ENCODE results near the gene CD2BP2. TPM values are rescaled to one million over a fixed set of nuclear protein-coding genes. Genes with fewer than 3 reads are reported as not detected.
"Not testable (repeated sequence)": the region's sequence is repeated elsewhere in the genome, so short reads cannot be mapped to it uniquely, and the experiment has no call there.

The CD2BP2 gene
- total RNA-seq, result 21.5 TPM

- Histone ChIP-seq H3K4me1 (ENCODE audit: insufficient read depth, low read length) (peaks cover 41% of the 10 kb centered on the region), H3K27me3 (ENCODE audit: insufficient read depth, low read length) (no peaks in the 10 kb centered on the region), H3K9me3 (ENCODE audit: low read depth, low read length) (no peaks in the 10 kb centered on the region), H3K4me3 (ENCODE audit: low read length) (peak within 1 kb of the TSS; percentile 90)
Measured at GRCh38 chr16:30355144-30355953, at the start of gene CD2BP2. Gene CD2BP2, minus strand, starts transcription at chr16:30355308. Its CDS starts 627 bp downstream, at chr16:30354681.

DNA sequence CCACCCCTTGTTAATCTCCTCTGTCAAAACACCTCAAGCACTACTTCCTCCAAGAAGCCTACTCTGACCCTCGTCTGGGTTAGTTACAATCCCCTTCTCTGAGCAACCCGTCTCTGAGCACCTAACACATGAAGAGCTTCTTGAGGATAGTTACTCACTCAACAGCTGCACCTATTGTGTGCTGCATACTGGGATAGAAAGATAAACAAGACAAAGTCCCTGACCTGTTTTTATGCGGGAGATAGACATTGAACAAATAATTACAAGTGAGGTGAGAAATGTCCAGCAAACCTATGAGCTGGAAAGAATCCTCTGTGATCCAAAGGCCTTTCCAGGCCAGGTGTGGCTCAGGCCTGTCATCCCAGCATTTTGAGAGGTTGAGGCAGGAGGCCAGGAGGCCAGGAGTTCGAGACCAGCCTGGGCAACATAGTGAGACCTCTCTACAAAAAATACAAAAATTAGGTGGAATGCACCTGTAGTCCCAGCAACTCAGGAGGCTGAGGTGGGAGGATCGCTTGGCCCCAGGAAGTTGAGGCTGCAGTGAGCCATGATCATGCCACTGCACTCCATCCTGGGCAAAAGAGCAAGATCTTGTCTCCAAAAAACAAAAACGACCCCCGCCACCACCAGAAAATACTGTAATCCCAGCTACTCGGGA, 46.8 kb upstream of the CD2BP2 start:
- Histone ChIP-seq H3K27me3 (ENCODE audit: insufficient read depth, low read length) (no peaks in the 10 kb centered on the region), H3K4me1 (ENCODE audit: insufficient read depth, low read length) (peaks cover 42% of the 10 kb centered on the region), H3K9me3 (ENCODE audit: low read depth, low read length) (no peaks in the 10 kb centered on the region), H3K4me3 (ENCODE audit: low read length) (no peak overlapping the region)

GRCh38 chr16:30399435-30400186, 44.5 kb upstream of the CD2BP2 start:
- Histone ChIP-seq H3K27me3 (ENCODE audit: insufficient read depth, low read length) (no peaks in the 10 kb centered on the region), H3K9me3 (ENCODE audit: low read depth, low read length) (no peaks in the 10 kb centered on the region), H3K4me3 (ENCODE audit: low read length) (peak overlapping the region; percentile 62), H3K4me1 (ENCODE audit: insufficient read depth, low read length) (peaks cover 52% of the 10 kb centered on the region)

DNA sequence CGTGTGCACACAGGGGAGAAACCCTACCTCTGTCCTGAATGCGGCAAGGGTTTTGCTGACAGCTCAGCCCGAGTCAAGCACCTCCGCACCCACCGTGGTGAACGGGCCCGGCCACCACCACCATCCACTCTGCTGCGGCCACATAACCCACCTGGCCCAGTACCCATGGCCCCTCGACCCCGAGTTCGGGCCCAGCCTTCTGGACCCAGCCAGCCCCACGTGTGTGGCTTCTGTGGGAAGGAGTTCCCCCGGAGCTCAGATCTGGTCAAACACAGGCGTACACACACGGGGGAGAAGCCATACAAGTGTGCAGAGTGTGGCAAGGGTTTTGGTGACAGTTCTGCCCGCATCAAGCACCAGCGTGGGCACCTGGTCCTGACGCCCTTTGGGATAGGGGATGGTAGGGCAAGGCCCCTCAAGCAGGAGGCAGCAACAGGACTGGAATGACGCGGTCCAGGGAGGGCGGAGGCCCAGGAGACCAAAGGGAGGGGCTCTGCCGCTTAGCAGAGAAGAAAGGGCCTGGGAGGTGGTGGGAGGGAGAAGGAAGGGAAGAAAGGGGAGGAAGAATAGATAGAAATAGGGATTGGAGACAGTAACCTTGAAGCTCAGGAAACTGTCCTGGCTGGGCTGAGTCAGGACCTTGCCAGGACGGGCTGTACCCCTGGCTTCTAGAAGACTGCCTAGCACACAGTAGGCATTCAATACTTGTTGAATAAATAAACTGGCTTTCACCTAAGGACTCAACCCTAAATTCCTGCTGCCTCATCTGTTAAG, 43.7 kb upstream of the CD2BP2 start:
- Histone ChIP-seq H3K27me3 (ENCODE audit: insufficient read depth, low read length) (no peaks in the 10 kb centered on the region), H3K4me3 (ENCODE audit: low read length) (no peak overlapping the region), H3K4me1 (ENCODE audit: insufficient read depth, low read length) (peaks cover 52% of the 10 kb centered on the region), H3K9me3 (ENCODE audit: low read depth, low read length) (no peaks in the 10 kb centered on the region)

- no peak overlapping the region for H3K4me3 ChIP-seq (ENCODE audit: low read length)
- H3K9me3 ChIP-seq (ENCODE audit: low read depth, low read length), result no peaks in the 10 kb centered on the region
- H3K27me3 ChIP-seq (ENCODE audit: insufficient read depth, low read length), result no peaks in the 10 kb centered on the region
- H3K4me1 ChIP-seq (ENCODE audit: insufficient read depth, low read length), result peaks cover 48% of the 10 kb centered on the region
Measured at GRCh38 chr16:30397776-30398660, 42.9 kb upstream of the CD2BP2 start.

GRCh38 chr16:30397056-30397455, 41.9 kb upstream of the CD2BP2 start:
- H3K9me3 ChIP-seq (ENCODE audit: low read depth, low read length), result no peaks in the 10 kb centered on the region

GRCh38 chr16:30396627-30397026, 41.5 kb upstream of the CD2BP2 start:
- not testable (repeated sequence) for H3K4me3 ChIP-seq (ENCODE audit: low read length); H3K9me3 ChIP-seq (ENCODE audit: low read depth, low read length); H3K27me3 ChIP-seq (ENCODE audit: insufficient read depth, low read length)
- H3K4me1 ChIP-seq (ENCODE audit: insufficient read depth, low read length), result peaks cover 45% of the 10 kb centered on the region

More at GRCh38 chr16:30397056-30397455, 41.9 kb upstream of the CD2BP2 start:
- no peaks in the 10 kb centered on the region for H3K27me3 ChIP-seq (ENCODE audit: insufficient read depth, low read length)
- peaks cover 45% of the 10 kb centered on the region for H3K4me1 ChIP-seq (ENCODE audit: insufficient read depth, low read length)
- no peak overlapping the region for H3K4me3 ChIP-seq (ENCODE audit: low read length)

GRCh38 chr16:30395992-30396585, 41.0 kb upstream of the CD2BP2 start:
- Histone ChIP-seq H3K4me1 (ENCODE audit: insufficient read depth, low read length) (peaks cover 43% of the 10 kb centered on the region), H3K9me3 (ENCODE audit: low read depth, low read length) (no peaks in the 10 kb centered on the region), H3K27me3 (ENCODE audit: insufficient read depth, low read length) (no peaks in the 10 kb centered on the region), H3K4me3 (ENCODE audit: low read length) (peak overlapping the region; percentile 58)

DNA sequence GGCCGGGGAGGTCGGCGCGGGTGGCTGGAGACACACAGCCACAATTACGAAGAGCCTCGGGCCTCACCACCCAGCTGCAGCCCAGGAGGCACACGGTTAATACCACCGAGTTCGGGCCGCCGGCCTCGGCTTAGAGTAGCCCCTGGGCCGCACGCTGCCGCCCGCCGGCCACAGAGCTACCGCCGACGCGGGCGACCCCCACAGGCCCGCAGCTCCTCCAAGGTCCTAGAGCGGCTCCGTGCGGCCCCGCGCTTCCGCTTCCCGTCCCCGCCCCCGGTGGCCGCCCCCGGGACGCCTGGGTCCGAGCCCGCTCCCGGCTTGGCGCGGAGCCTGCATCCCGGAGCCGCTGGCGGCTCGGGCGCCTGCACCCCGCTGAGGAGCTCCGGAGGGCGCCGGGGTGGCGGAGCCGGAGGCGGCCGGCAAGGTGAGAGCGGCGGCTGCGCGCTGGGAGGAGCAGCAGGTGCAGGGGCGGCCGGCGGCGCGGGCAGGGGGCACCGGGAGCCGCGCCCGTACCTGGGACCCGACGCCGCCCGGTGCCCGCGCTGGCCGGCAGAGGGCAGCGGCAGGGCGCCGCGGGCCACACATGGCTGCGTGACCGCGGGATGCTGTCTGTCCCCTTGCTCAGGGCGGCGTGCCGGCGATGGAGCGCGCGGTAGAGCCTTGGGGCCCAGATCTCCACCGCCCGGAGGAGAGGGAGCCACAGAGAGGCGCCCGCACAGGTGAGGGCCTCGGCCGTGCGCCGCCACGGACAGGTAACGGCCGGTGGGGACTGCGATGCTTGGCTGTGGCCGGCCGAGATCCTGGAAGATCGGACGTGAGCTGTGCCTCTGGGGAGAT, 40.3 kb upstream of the CD2BP2 start, which contains the start of gene ZNF48:
Gene ZNF48, plus strand, starts transcription at position 266 of the 837 bp plus-strand sequence. Its CDS starts 375 bp downstream, at position 641.
- H3K4me1 ChIP-seq (ENCODE audit: insufficient read depth, low read length), result peaks cover 36% of the 10 kb centered on the region
- H3K4me3 ChIP-seq (ENCODE audit: low read length), result peak within 1 kb of the TSS; percentile 58
- H3K9me3 ChIP-seq (ENCODE audit: low read depth, low read length), result no peaks in the 10 kb centered on the region
- H3K27me3 ChIP-seq (ENCODE audit: insufficient read depth, low read length), result no peaks in the 10 kb centered on the region

- H3K4me1 ChIP-seq (ENCODE audit: insufficient read depth, low read length), result peaks cover 29% of the 10 kb centered on the region
- no peaks in the 10 kb centered on the region for H3K9me3 ChIP-seq (ENCODE audit: low read depth, low read length)
- H3K4me3 ChIP-seq (ENCODE audit: low read length), result peak overlapping the region; percentile 58
- H3K27me3 ChIP-seq (ENCODE audit: insufficient read depth, low read length), result no peaks in the 10 kb centered on the region
Measured at GRCh38 chr16:30394592-30395154, 39.6 kb upstream of the CD2BP2 start.

DNA sequence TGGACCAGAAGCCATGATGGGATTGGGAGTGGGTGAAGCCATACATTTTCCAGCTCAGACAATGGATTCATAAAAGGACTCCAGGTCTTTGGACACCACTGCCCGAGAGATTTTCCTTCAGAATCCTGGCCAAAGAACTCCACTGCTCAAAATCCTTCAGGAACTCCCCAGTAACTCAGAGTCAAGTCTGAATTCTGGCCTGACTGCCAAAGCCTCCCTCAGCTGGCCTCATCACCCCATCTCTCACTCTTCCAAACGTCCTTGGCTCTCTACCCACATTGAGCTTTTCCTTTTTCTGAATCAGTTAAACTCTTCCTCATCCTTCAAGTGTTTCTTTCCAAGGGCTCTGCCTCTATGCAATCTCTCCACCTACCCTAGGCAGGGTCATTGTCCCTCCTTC, 28.4 kb upstream of the CD2BP2 start:
- Histone ChIP-seq H3K9me3 (ENCODE audit: low read depth, low read length) (no peaks in the 10 kb centered on the region), H3K4me3 (ENCODE audit: low read length) (no peak overlapping the region), H3K27me3 (ENCODE audit: insufficient read depth, low read length) (no peaks in the 10 kb centered on the region), H3K4me1 (ENCODE audit: insufficient read depth, low read length) (peaks cover 54% of the 10 kb centered on the region)

DNA sequence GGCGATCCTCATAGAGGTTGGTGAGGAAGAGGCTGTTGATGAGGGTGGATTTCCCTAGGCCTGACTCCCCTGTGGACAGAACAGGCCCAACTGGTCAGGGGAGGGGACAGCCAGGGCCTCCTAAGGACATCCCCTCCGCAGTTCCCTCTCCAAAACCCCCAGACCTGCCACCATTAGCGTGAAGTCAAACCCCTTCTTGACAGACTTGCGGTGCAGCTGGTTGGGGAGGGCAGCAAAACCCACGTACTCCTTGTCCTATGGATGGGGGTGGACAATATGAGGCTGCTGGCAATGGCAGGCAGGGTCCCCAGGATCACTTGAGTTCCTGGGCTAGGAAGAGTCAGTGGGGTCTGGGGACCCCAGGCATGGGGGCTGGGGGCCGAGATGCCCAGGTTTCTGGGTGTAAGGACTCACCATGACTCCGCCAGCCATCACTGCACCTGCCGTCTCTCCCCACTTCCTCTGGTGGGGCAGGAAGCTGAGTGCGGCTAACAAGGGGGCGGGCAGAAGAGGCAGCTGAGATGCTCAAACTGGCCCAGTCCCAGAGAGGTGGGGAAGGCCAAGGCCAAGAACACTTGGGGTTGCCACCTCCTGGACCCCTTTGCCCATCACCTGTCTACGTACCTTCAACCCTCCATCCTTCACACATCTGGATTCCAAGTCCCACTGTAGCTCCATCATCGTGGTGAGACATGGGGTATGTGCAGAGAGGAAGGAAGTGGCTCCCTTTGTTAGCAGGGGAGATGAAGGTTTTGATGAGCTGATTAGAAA, 27.2 kb upstream of the CD2BP2 start, which contains the start of gene SEPTIN1:
Gene SEPTIN1, minus strand, starts transcription at position 451 of the 771 bp plus-strand sequence. Its CDS starts 19 bp downstream, at position 432.
- no peaks in the 10 kb centered on the region for H3K27me3 ChIP-seq (ENCODE audit: insufficient read depth, low read length)
- no peaks in the 10 kb centered on the region for H3K9me3 ChIP-seq (ENCODE audit: low read depth, low read length)
- H3K4me1 ChIP-seq (ENCODE audit: insufficient read depth, low read length), result peaks cover 59% of the 10 kb centered on the region
- peak within 1 kb of the TSS; percentile 43 for H3K4me3 ChIP-seq (ENCODE audit: low read length)
